ENCODE results near the gene MAP3K20. TPM values are rescaled to one million over a fixed set of nuclear protein-coding genes. Genes with fewer than 3 reads are reported as not detected.

The MAP3K20 gene
- total RNA-seq, 3 donors from 2014 or later: 34.8 to 67.0 (median 42.9) TPM

GRCh38 chr2:173271135-173271534 is 195.5 kb downstream of the MAP3K20 start:
- H3K4me3 ChIP-seq: no peak overlapping the region
- no peaks in the 10 kb centered on the region for H3K9me3 ChIP-seq
- no peak for TF ChIP-seq POLR2A (IDR thresholded peaks at IDR 0.05)
- no peak for TF ChIP-seq POLR2AphosphoS5 (IDR thresholded peaks at IDR 0.05)
- TF ChIP-seq, protein P1, sequence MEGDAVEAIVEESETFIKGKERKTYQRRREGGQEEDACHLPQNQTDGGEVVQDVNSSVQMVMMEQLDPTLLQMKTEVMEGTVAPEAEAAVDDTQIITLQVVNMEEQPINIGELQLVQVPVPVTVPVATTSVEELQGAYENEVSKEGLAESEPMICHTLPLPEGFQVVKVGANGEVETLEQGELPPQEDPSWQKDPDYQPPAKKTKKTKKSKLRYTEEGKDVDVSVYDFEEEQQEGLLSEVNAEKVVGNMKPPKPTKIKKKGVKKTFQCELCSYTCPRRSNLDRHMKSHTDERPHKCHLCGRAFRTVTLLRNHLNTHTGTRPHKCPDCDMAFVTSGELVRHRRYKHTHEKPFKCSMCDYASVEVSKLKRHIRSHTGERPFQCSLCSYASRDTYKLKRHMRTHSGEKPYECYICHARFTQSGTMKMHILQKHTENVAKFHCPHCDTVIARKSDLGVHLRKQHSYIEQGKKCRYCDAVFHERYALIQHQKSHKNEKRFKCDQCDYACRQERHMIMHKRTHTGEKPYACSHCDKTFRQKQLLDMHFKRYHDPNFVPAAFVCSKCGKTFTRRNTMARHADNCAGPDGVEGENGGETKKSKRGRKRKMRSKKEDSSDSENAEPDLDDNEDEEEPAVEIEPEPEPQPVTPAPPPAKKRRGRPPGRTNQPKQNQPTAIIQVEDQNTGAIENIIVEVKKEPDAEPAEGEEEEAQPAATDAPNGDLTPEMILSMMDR (IDR thresholded peaks at IDR 0.05): no peak
- no peaks in the 10 kb centered on the region for H3K4me1 ChIP-seq
- no peaks in the 10 kb centered on the region for H3K27me3 ChIP-seq
- intact Hi-C loops (cut with DNase I; ENCODE audit: low total_unique reads): no loop called here
- no peak overlapping the region for H3K27ac ChIP-seq
- peaks cover 2% of the 10 kb centered on the region for H3K36me3 ChIP-seq
- no peak for DNase-seq (ENCODE audit: low spot score in 2 of 2)

- TF ChIP-seq POLR2AphosphoS5 (IDR thresholded peaks at IDR 0.05) (no peak), POLR2A (IDR thresholded peaks at IDR 0.05) (no peak)
- TF ChIP-seq, protein P1 (IDR thresholded peaks at IDR 0.05): no peak
- Histone ChIP-seq H3K27ac (no peak overlapping the region), H3K36me3 (no peaks in the 10 kb centered on the region), H3K27me3 (no peaks in the 10 kb centered on the region), H3K9me3 (no peaks in the 10 kb centered on the region), H3K4me3 (no peak overlapping the region), H3K4me1 (no peaks in the 10 kb centered on the region)
- DNase-seq (ENCODE audit: low spot score in 2 of 2): no peak
- intact Hi-C loops (cut with DNase I; ENCODE audit: low total_unique reads): no loop called here
These were observed 196.2 kb downstream of the MAP3K20 start for GRCh38 chr2:173271825-173272224.

DNA sequence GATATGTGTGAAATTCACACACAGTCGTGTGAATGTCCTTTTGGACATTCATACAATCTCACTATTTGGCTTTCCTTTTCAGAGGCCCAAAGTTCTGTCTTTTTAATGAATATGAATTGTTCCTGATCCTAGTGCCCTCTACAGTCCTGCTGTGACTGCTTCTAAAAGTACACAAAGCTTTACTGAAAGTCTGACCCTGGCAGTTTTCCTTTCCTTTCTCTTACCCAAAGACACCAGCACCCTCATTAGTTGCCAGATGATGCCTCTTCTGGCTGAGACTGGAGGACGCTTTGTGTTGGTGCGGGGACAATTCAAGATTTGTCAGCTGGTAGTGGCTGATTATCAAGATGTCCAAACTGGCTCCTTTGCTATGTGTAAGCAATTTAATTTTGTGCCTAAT is 197.2 kb downstream of the MAP3K20 start:
- intact Hi-C loops (cut with DNase I; ENCODE audit: low total_unique reads): no loop called here
- Histone ChIP-seq H3K4me1 (no peaks in the 10 kb centered on the region), H3K4me3 (no peak overlapping the region), H3K27me3 (no peaks in the 10 kb centered on the region), H3K36me3 (no peaks in the 10 kb centered on the region), H3K27ac (no peak overlapping the region), H3K9me3 (no peaks in the 10 kb centered on the region)
- TF ChIP-seq POLR2A (IDR thresholded peaks at IDR 0.05) (no peak), POLR2AphosphoS5 (IDR thresholded peaks at IDR 0.05) (no peak)
- TF ChIP-seq, protein P1 (IDR thresholded peaks at IDR 0.05): no peak
- no peak for DNase-seq (ENCODE audit: low spot score in 2 of 2)

DNA sequence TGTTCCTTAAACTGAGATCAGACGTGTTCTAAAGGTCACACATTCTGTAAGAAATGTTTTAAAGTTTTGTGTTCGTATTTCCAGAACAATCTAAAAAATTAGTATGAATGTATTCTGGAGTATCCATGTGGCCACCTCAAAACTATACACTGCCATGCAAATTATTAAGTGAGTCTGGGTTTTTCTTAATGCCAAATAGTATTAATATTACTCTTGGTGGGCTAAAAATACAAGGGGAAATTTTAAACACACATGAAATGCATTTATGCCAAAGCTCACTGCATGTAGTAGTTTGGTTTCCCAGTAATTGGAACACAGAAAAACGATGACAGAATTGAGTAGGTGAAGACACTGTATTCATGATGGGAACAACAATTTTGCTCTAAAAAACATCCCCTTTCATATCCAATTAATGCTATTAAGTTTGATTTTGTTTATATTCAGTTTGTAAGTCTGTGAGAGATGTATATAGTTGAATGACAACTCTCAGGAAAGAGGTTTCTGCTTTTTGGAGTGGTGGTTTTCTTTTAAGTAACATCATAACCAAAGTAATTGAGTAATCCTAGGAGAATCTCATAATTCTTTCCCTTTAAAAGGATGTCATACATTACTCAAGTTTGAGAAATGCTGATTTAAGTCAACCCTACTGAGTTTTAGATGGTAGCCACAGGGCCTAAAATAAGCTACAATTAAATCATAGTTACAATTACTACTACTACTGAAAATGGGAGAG is 203.3 kb downstream of the MAP3K20 start:
- H3K27me3 ChIP-seq: no peaks in the 10 kb centered on the region
- no peak overlapping the region for H3K4me3 ChIP-seq
- no peak for DNase-seq (ENCODE audit: low spot score in 2 of 2)
- no peak for TF ChIP-seq POLR2A (IDR thresholded peaks at IDR 0.05)
- no peak for TF ChIP-seq POLR2AphosphoS5 (IDR thresholded peaks at IDR 0.05)
- TF ChIP-seq, protein P1 (IDR thresholded peaks at IDR 0.05): no peak
- no peaks in the 10 kb centered on the region for H3K36me3 ChIP-seq
- no peak overlapping the region for H3K27ac ChIP-seq
- no peaks in the 10 kb centered on the region for H3K4me1 ChIP-seq
- intact Hi-C loops (cut with DNase I; ENCODE audit: low total_unique reads): no loop called here
- peaks cover 0 to 4% of the 10 kb centered on the region in 2 donors for H3K9me3 ChIP-seq

- peaks cover 0 to 4% of the 10 kb centered on the region in 2 donors for H3K9me3 ChIP-seq
- no peak overlapping the region for H3K4me3 ChIP-seq
- H3K36me3 ChIP-seq: no peaks in the 10 kb centered on the region
- H3K4me1 ChIP-seq: no peaks in the 10 kb centered on the region
- H3K27ac ChIP-seq: no peak overlapping the region
- no peak for DNase-seq (ENCODE audit: low spot score in 2 of 2)
- no peaks in the 10 kb centered on the region for H3K27me3 ChIP-seq
- TF ChIP-seq POLR2A (IDR thresholded peaks at IDR 0.05) (no peak), POLR2AphosphoS5 (IDR thresholded peaks at IDR 0.05) (no peak)
- TF ChIP-seq, protein P1 (IDR thresholded peaks at IDR 0.05): no peak
- intact Hi-C loops (cut with DNase I; ENCODE audit: low total_unique reads): no loop called here
These were observed 203.9 kb downstream of the MAP3K20 start for GRCh38 chr2:173279527-173279868.
